ENCODE measurements around the gene KY.

Gene KY

DNA sequence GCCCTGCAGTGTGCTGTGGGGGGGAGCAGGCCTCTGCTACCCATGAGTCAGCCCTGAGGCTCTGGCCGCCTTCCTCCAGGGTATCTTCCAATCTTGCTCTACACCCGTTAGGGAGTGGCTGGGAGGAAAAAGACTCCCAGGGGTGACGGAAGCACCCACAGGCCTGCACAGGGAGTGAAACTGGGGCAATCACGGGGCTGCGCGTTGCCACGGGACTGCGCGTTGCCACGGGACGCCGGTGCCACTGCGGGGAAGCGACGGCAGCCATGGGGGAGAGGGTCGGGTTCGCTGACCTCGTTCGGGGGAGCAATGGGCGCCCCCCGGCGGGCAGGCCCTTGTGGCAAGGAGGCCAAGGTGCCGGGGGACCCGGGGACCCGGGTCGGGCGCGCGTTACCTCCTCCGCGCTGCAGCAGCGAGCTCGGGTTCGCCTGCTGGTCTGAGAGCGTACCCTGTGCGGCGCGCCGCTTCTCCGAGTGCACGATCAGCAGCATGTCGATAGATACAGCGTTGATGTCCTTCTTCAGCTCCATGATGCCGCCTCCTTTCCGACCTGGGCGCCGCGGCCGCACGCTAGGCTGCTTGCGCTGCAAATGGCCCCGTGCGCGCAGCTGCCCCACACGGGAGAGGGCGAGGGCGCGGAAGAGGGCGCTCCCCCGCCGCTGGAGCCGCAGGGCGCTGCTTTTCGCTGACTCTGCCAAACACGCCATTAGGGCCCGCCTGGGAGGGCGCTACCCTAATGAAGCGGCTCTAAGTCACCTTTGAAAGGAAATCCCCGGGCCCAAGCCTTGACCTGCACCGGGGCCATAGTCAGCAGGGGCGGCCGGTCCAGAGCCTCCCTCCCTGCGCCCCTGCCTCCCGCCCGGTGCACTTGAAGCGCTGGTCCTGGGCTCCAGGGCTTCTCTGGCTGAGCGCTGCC lies at the start of gene KY:
TSS of gene KY (minus strand) at position 592 of the 916 bp plus-strand sequence. CDS start at position 530, 62 bp downstream.
- Histone ChIP-seq H3K36me3 (ENCODE audit: insufficient read depth, low read length) (no peaks in the 10 kb centered on the region), H3K27ac (no peak within 1 kb of the TSS), H3K4me3 (no peak within 1 kb of the TSS), H3K9ac (ENCODE audit: insufficient read length) (no peak within 1 kb of the TSS), H3K9me3 (ENCODE audit: low read depth, low read length) (no peaks in the 10 kb centered on the region)
- no peak for DNase-seq (ENCODE audit: low read depth, low spot score)
- TF ChIP-seq POLR2AphosphoS5 (IDR thresholded peaks at IDR 0.05; ENCODE audit: borderline replicate concordance, low read depth, low read length) (no peak), EZH2 (IDR thresholded peaks at IDR 0.05) (peak; percentile 69)

DNA sequence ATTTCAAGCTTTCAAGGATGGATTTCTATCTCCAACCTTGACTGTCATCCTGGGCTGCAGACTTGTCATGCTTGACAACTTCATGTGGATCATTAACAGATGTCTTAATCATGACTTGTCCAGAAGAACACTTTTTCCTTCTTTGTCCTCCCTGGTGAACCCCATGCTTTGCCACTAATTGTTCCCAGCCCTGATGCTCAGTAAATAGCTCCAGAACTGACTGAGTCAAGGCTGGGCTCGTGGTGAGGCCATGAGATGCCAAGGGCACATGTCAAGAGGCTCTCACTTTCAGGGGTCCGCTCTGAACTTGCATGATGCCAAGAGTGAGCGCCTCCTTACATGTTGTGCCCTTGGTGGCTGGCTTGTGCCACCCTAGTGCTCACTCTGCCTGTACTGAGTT lies 48.9 kb upstream of the KY start:
- H3K36me3 ChIP-seq (ENCODE audit: insufficient read depth, low read length): no peaks in the 10 kb centered on the region
- H3K4me3 ChIP-seq: no peak overlapping the region
- no peaks in the 10 kb centered on the region for H3K9me3 ChIP-seq (ENCODE audit: low read depth, low read length)
- DNase-seq (ENCODE audit: low read depth, low spot score): no peak
- no peak for TF ChIP-seq EZH2 (IDR thresholded peaks at IDR 0.05)
- no peak overlapping the region for H3K9ac ChIP-seq (ENCODE audit: insufficient read length)
- H3K27ac ChIP-seq: no peak overlapping the region

DNA sequence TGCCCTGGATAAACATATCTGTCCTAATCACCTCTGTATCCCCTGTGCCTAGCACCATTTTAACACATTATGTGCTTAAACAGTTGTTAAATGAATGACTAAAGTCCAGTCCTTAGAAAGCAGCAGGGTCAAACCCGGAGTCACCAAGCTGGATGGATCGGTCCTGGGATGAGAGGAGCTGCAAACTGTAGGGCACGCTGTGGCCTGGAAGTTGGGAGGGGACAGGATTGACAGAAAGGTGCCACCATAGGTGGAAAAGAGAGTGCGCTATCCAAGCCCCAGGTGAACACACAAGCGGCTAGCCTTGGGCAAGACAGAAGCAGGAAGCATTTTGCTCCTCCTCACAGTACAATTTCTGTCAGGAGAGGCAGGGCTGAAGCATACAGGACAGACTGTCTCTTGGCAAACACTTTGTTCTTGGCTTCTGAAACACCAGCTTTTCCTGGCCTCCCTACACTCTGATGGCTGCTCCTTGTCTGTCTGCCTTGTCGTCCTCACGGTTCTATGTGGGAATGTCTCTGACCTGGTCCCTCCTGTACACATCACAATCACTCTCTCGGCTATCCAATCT lies 48.4 kb upstream of the KY start:
- H3K9ac ChIP-seq (ENCODE audit: insufficient read length): no peak overlapping the region
- no peak overlapping the region for H3K27ac ChIP-seq
- no peak overlapping the region for H3K4me3 ChIP-seq
- no peaks in the 10 kb centered on the region for H3K36me3 ChIP-seq (ENCODE audit: insufficient read depth, low read length)
- no peak for TF ChIP-seq EZH2 (IDR thresholded peaks at IDR 0.05)
- no peak for TF ChIP-seq POLR2AphosphoS5 (IDR thresholded peaks at IDR 0.05; ENCODE audit: borderline replicate concordance, low read depth, low read length)
- no peak for TF ChIP-seq FOXP2 (optimal IDR thresholded peaks at IDR 0.05; ENCODE audit: control extremely low read depth, extremely low read length, insufficient read depth)
- H3K9me3 ChIP-seq (ENCODE audit: low read depth, low read length): no peaks in the 10 kb centered on the region
- DNase-seq (ENCODE audit: low read depth, low spot score): no peak

DNA sequence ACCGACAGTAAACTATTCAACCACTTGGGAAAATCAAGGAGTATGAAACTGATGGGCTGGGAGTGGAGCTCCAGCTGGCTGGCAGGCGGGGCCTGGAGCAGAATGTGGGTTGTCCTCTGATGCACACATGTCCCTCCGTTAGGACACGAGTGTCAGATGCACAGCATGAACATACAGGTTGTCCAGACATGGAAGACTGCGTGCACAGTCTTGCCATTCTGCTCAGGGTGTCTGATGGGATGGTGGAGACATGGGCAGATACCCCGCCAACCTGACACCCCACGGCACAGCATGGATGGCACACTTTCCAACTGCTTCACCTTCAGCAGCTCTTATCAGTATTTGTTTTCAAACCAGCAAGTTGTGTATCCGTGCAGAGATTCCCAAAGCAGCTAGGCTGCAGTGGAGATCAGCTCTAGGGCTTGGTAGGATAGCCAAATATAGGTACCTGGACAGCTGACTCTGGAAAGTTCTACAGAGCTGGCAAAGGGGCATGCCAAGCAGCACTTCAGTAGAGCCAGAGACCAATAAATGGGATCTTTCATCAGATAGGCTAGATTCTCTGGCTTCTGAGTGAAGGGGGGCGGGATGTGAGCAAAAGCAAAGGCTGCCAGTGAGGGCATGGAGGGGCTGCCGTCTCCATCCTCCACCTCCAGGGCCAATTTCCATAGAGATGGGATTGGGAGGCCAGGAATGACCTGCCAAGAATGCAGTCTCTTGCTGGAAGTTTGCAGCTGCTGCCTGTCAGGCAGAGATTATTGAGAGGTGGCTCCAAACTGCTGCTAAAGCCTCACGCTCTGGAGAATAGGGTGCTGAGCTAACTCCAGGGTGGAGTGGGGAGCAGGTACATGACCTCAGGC lies 47.2 kb upstream of the KY start:
- DNase-seq (ENCODE audit: low read depth, low spot score): no peak
- no peak overlapping the region for H3K27ac ChIP-seq
- no peaks in the 10 kb centered on the region for H3K9me3 ChIP-seq (ENCODE audit: low read depth, low read length)
- H3K36me3 ChIP-seq (ENCODE audit: insufficient read depth, low read length): no peaks in the 10 kb centered on the region
- no peak for TF ChIP-seq FOXP2 (optimal IDR thresholded peaks at IDR 0.05; ENCODE audit: control extremely low read depth, extremely low read length, insufficient read depth)
- no peak for TF ChIP-seq POLR2AphosphoS5 (IDR thresholded peaks at IDR 0.05; ENCODE audit: borderline replicate concordance, low read depth, low read length)
- no peak for TF ChIP-seq EZH2 (IDR thresholded peaks at IDR 0.05)
- H3K4me3 ChIP-seq: no peak overlapping the region
- H3K9ac ChIP-seq (ENCODE audit: insufficient read length): no peak overlapping the region

DNA sequence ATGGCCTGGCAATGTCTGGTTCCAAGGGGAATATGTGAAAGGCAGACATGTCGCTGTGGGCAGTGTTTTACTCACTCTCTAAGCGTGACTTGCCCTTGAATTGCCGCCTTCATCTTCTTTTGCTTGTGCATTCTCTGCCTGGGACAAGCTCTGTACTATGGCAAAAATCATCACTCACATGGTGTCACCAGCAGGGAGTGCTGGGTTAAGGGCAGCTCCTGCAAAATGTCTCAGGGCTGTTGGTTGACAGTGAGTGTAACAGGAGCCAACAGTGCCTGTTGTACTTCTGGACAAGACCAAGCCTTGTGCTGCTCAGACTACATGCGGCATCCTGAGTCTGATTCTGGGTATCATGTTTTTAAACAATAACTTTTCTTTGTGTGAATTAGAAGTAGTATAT lies 45.3 kb upstream of the KY start:
- TF ChIP-seq EZH2 (IDR thresholded peaks at IDR 0.05) (no peak), FOXP2 (optimal IDR thresholded peaks at IDR 0.05; ENCODE audit: control extremely low read depth, extremely low read length, insufficient read depth) (no peak), POLR2AphosphoS5 (IDR thresholded peaks at IDR 0.05; ENCODE audit: borderline replicate concordance, low read depth, low read length) (no peak)
- H3K4me3 ChIP-seq: no peak overlapping the region
- no peak overlapping the region for H3K9ac ChIP-seq (ENCODE audit: insufficient read length)
- H3K27ac ChIP-seq: no peak overlapping the region
- H3K9me3 ChIP-seq (ENCODE audit: low read depth, low read length): no peaks in the 10 kb centered on the region
- H3K36me3 ChIP-seq (ENCODE audit: insufficient read depth, low read length): no peaks in the 10 kb centered on the region
- DNase-seq (ENCODE audit: low read depth, low spot score): no peak

DNA sequence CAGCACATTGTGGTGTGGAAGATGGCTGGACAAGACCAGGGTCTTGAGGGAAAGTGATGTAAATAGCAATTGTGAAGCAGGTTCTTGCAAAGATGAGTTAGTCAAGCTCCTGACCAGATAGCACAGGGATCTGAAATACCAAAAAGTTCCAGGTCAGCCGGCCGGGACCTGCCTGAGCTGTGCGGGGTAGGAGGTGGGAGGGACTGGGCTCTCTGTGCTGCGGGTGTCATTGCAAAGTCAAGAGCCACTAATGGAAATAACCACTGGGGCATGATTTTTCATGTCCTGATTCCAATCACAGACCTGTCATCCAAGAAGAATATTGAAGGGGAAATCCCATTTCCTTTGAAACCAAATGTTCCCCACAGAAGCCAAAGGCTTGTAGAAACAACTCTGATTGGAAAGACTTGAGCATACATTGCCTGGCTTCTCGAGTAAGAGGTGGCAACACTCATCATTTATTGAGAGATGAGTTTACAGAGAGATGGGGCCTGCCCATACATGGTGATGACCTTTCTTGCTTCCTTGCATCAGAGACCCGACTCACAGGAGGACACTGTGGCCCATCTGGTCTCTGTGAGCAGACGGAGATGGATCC lies 44.2 kb upstream of the KY start:
- Histone ChIP-seq H3K9me3 (ENCODE audit: low read depth, low read length) (no peaks in the 10 kb centered on the region), H3K36me3 (ENCODE audit: insufficient read depth, low read length) (no peaks in the 10 kb centered on the region), H3K9ac (ENCODE audit: insufficient read length) (no peak overlapping the region), H3K27ac (no peak overlapping the region), H3K4me3 (no peak overlapping the region)
- TF ChIP-seq EZH2 (IDR thresholded peaks at IDR 0.05): no peak
- no peak for TF ChIP-seq POLR2AphosphoS5 (IDR thresholded peaks at IDR 0.05; ENCODE audit: borderline replicate concordance, low read depth, low read length)
- no peak for DNase-seq (ENCODE audit: low read depth, low spot score)

GRCh38 chr3:134694466-134694865 lies 43.6 kb upstream of the KY start:
- Histone ChIP-seq H3K4me3 (no peak overlapping the region), H3K27ac (no peak overlapping the region), H3K9ac (ENCODE audit: insufficient read length) (no peak overlapping the region), H3K36me3 (ENCODE audit: insufficient read depth, low read length) (no peaks in the 10 kb centered on the region), H3K9me3 (ENCODE audit: low read depth, low read length) (no peaks in the 10 kb centered on the region)
- no peak for DNase-seq (ENCODE audit: low read depth, low spot score)
- TF ChIP-seq EZH2 (IDR thresholded peaks at IDR 0.05): no peak
- TF ChIP-seq FOXP2 (optimal IDR thresholded peaks at IDR 0.05; ENCODE audit: control extremely low read depth, extremely low read length, insufficient read depth): no peak
- no peak for TF ChIP-seq POLR2AphosphoS5 (IDR thresholded peaks at IDR 0.05; ENCODE audit: borderline replicate concordance, low read depth, low read length)

DNA sequence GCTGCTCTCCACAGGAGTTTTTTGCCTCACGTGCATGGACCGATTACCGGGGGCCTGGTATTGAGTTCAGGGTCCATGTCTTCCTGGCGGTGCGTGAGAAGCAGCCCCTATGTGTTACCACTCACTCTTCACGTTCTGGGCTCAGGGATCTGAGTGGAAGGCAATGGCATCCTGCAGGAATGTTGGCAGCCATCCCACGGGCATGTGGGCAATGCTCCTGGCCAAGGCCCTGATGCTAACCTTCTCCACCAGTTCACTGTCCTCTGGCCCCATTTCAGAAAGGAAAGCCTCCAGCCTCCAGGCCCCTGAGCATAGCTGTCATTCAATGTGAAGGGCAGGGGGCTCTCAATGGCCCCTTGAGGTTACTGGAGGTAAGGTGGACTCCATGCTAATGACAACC lies 43.0 kb upstream of the KY start:
- DNase-seq (ENCODE audit: low read depth, low spot score): no peak
- Histone ChIP-seq H3K9me3 (ENCODE audit: low read depth, low read length) (no peaks in the 10 kb centered on the region), H3K36me3 (ENCODE audit: insufficient read depth, low read length) (no peaks in the 10 kb centered on the region), H3K27ac (no peak overlapping the region), H3K4me3 (no peak overlapping the region), H3K9ac (ENCODE audit: insufficient read length) (no peak overlapping the region)
- TF ChIP-seq FOXP2 (optimal IDR thresholded peaks at IDR 0.05; ENCODE audit: control extremely low read depth, extremely low read length, insufficient read depth) (no peak), POLR2AphosphoS5 (IDR thresholded peaks at IDR 0.05; ENCODE audit: borderline replicate concordance, low read depth, low read length) (no peak), EZH2 (IDR thresholded peaks at IDR 0.05) (no peak)

Measured in SK-N-MC (cell line).